Activated B cell treated with CpG ODN at 0.5 μM for 24 hours (primary cell): ENCODE data around the gene RFX7. TPM values are rescaled to one million over a fixed set of nuclear protein-coding genes. Genes with fewer than 3 reads are reported as not detected.

Experiments used
- ATAC-seq: fragments of 200-7000 bp; cut with Tn5 transposase; one replicate; pipeline ENCODE4 v1.10.0; 2021; ENCODE audit warnings: low read depth, mild to moderate bottlenecking, moderate library complexity
- CTCF ChIA-PET: fragments of 350-600 bp; sonication (Branson Sonifier 250); formaldehyde crosslinking; loops from one replicate; lab custom pipeline; 2021; ENCODE audit warnings: antibody characterized with exemption; lab: Charles Lee
- POLR2A ChIA-PET: fragments of 350-600 bp; sonication (Branson Sonifier 250); formaldehyde crosslinking; loops from one replicate; lab custom pipeline; 2021; ENCODE audit warnings: antibody characterized with exemption; lab: Charles Lee
- DNase-seq: peaks from one replicate; pipeline ENCODE4 v3.0.0; 2022
- H3K27ac Mint-ChIP-seq: one replicate; pipeline ENCODE4 v1.8.0; 2020; ENCODE audit warnings: mixed read lengths
- H3K27me3 Mint-ChIP-seq: one replicate; pipeline ENCODE4 v1.8.0; 2021; ENCODE audit warnings: mixed read lengths
- H3K36me3 Mint-ChIP-seq: one replicate; pipeline ENCODE4 v1.8.0; 2021; ENCODE audit warnings: low read depth, mixed read lengths
- H3K4me1 Mint-ChIP-seq: one replicate; pipeline ENCODE4 v1.8.0; 2021; ENCODE audit warnings: mixed read lengths
- H3K4me3 Mint-ChIP-seq: one replicate; pipeline ENCODE4 v1.8.0; 2020; ENCODE audit warnings: mild to moderate bottlenecking, mixed read lengths
- H3K9me3 Mint-ChIP-seq: one replicate; pipeline ENCODE4 v1.8.0; 2020; ENCODE audit warnings: mixed read lengths
- intact Hi-C: fragments of 100-400 bp; cut with micrococcal nuclease; formaldehyde crosslinking; loops from one replicate; pipeline ENCODE4 v1.15.1; 2024
- total RNA-seq: library from RNA; stranded (reverse); gene quantifications from 2 replicates; pipeline ENCODE4 v1.2.3, GENCODE V29; 2022
- TF ChIP-seq, protein P1 (sequence below): fragments of 200-600 bp; IDR thresholded peaks from one replicate; pipeline ENCODE4 v1.8.0; 2022; ENCODE audit warnings: antibody characterized with exemption, mild to moderate bottlenecking

RFX7 gene
- total RNA-seq, 1 donor from 2014 or later = 27.8 TPM

DNA sequence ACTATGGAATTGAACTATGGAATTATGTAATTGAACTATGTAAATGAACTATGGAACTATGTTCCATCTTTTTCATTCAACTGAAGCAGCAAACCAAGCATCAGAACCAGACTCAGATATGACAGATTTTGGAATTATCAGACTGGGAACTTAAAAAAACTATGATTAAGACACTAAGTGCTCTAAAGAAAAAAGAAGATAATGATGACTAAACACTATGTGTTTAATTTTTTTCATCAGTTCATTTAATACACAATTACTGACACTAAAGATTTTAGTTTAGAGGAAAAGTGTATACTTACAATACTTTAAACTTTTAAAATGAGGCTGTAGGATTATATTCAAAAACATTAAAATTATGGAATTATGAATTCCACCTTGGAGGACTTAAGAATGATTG lies 15.3 kb downstream of the RFX7 start:
- ChIA-PET CTCF (no interaction called here), POLR2A (no interaction called here)
- Mint-ChIP-seq H3K27me3 (no peaks in the 10 kb centered on the region), H3K9me3 (peaks cover 27% of the 10 kb centered on the region), H3K4me1 (peaks cover 8% of the 10 kb centered on the region), H3K27ac (no peak overlapping the region), H3K4me3 (no peak overlapping the region), H3K36me3 (peaks cover 71% of the 10 kb centered on the region)
- ATAC-seq (no peak), DNase-seq (no peak)
- intact Hi-C loops = no loop called here
- TF ChIP-seq, protein P1, sequence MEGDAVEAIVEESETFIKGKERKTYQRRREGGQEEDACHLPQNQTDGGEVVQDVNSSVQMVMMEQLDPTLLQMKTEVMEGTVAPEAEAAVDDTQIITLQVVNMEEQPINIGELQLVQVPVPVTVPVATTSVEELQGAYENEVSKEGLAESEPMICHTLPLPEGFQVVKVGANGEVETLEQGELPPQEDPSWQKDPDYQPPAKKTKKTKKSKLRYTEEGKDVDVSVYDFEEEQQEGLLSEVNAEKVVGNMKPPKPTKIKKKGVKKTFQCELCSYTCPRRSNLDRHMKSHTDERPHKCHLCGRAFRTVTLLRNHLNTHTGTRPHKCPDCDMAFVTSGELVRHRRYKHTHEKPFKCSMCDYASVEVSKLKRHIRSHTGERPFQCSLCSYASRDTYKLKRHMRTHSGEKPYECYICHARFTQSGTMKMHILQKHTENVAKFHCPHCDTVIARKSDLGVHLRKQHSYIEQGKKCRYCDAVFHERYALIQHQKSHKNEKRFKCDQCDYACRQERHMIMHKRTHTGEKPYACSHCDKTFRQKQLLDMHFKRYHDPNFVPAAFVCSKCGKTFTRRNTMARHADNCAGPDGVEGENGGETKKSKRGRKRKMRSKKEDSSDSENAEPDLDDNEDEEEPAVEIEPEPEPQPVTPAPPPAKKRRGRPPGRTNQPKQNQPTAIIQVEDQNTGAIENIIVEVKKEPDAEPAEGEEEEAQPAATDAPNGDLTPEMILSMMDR = no peak

DNA sequence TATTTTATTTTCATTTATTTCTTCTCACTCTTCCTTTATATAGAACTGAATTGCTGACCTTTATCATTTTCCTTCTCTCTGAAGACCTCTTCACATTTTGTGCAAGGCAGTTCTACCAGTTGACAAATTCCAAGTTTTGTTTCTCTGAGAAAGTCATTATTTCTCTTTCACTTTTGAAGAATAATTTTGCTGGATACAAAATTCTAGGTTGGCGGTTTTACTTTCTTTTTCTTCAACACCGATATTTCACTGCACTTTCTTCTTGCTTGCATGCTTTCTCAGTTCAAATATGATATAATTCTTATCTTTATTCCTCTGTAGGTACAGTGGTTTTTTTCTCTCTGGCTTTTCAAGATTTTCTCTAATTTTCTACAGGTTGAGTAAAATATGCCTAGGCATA lies 15.9 kb downstream of the RFX7 start:
- H3K4me3 Mint-ChIP-seq = no peak overlapping the region
- POLR2A ChIA-PET = no interaction called here
- H3K4me1 Mint-ChIP-seq = peaks cover 8% of the 10 kb centered on the region
- no peak overlapping the region for H3K27ac Mint-ChIP-seq
- no peaks in the 10 kb centered on the region for H3K27me3 Mint-ChIP-seq
- DNase-seq (no peak), ATAC-seq (no peak)
- TF ChIP-seq, protein P1 = no peak
- peaks cover 69% of the 10 kb centered on the region for H3K36me3 Mint-ChIP-seq
- peaks cover 23% of the 10 kb centered on the region for H3K9me3 Mint-ChIP-seq
- intact Hi-C loops = no loop called here
- CTCF ChIA-PET = no interaction called here

DNA sequence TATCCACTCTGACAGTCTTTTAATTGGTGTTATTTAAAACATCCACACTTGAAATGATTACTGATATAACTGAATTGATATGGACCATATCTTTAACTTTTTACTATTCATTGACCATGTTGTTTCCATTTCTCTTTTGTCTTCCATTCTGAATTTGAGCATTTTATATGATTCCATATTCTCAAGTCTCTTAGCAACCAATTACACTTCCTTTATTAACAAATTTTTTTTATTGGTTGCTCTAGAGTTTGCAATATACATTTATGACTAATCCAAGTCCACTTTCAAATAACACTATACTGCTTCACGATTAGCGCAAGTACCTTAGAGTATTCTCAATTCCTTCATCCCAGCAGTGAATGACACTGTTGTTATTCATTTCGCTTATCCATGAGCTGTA lies 16.4 kb downstream of the RFX7 start:
- ChIA-PET POLR2A (no interaction called here), CTCF (no interaction called here)
- Mint-ChIP-seq H3K27me3 (no peaks in the 10 kb centered on the region), H3K27ac (no peak overlapping the region), H3K36me3 (peaks cover 69% of the 10 kb centered on the region), H3K4me3 (no peak overlapping the region), H3K4me1 (peaks cover 8% of the 10 kb centered on the region), H3K9me3 (peaks cover 25% of the 10 kb centered on the region)
- intact Hi-C loops = no loop called here
- no peak for DNase-seq
- no peak for ATAC-seq
- TF ChIP-seq, protein P1 = no peak

DNA sequence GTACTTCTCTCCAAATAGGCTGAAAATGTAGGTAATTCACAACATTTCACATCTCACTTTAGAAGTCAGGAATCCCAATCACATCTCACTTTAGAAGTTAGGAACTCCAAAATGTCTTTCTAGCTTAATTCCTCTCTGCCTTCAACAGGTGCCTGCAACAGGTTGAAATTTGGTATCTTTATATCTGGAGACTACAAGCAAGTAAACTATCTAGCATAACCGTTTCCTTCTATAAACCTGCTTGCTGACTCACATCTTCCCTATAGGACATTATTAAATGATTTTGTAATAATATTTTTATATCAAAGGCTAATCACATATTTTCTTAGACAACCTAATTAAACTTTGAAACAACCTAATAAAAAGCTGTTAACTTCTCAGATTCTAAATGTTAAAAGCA lies 18.2 kb downstream of the RFX7 start:
- Mint-ChIP-seq H3K27ac (no peak overlapping the region), H3K36me3 (peaks cover 54% of the 10 kb centered on the region), H3K27me3 (no peaks in the 10 kb centered on the region), H3K4me1 (peaks cover 8% of the 10 kb centered on the region), H3K9me3 (peaks cover 23% of the 10 kb centered on the region), H3K4me3 (no peak overlapping the region)
- CTCF ChIA-PET = no interaction called here
- DNase-seq (no peak), ATAC-seq (no peak)
- TF ChIP-seq, protein P1 = no peak
- intact Hi-C loops = no loop called here
- POLR2A ChIA-PET = no interaction called here

DNA sequence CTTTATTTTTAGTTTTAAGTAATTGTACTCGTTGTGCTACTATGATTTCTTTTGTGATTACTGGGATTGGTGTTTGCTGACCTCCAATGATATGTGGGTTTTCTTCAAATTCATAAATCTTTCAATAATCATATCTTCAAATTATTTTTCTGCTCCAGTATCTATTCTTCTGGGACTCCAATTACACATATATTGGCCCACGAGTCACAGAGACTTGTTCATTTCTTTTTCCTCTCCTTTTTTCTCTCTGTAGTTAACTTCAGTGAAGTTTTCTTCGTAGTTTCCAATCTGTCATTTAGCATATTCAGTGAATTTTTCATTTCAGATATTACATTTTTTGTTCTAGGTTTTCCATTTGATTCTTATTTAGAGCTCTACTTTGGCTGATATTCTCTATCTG lies 21.4 kb downstream of the RFX7 start:
- TF ChIP-seq, protein P1 = no peak
- ATAC-seq = no peak
- Mint-ChIP-seq H3K27me3 (no peaks in the 10 kb centered on the region), H3K36me3 (peaks cover 38% of the 10 kb centered on the region), H3K9me3 (peaks cover 22% of the 10 kb centered on the region), H3K27ac (no peak overlapping the region), H3K4me3 (no peak overlapping the region), H3K4me1 (peaks cover 7% of the 10 kb centered on the region)
- intact Hi-C loops = no loop called here
- POLR2A ChIA-PET = no interaction called here
- CTCF ChIA-PET = no interaction called here
- no peak for DNase-seq
